ENCODE data around the gene ATP6AP1. TPM values are rescaled to one million over a fixed set of nuclear protein-coding genes. Genes with fewer than 3 reads are reported as not detected.

Gene ATP6AP1
- total and polyA plus RNA-seq, 2 donors (not counting 1 experiment from before 2014, with no cell fraction given), result 47.1 to 57.7 TPM

DNA sequence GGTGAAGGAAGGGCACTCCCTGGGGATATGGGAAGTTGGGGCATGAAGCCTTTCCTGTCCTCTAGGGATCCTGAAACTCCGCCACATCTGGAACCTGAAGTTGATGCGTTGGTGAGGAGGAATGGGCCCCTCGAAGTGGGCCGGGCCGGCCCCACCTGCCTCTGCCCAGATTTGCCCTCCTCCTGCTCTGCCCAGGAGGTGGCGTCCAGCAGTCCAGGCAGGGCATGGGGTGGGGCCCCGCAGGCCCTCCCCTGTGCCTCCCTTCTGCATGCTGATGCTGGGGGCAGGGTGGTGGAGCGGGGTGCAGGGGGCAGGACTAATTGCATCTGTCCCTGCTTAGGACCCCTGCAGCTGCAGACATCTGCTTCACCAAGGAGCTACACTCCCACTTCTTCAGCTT is 15.3 kb upstream of the ATP6AP1 start:
- Histone ChIP-seq H3K4me2 (replicated peaks; ENCODE audit: low read depth, low read length, poor library complexity, severe bottlenecking) (no peak overlapping the region), H2AFZ (ENCODE audit: insufficient read depth, low read depth, low read length, poor library complexity, severe bottlenecking) (no peak overlapping the region), H4K20me1 (ENCODE audit: control insufficient read depth, insufficient read depth, low read length, poor library complexity, severe bottlenecking) (no peaks in the 10 kb centered on the region), H3K36me3 (replicated peaks in 1 of 2; ENCODE audit: control extremely low read depth in 1 of 2, control insufficient read depth in 1 of 2, extremely low read depth in 1 of 2, insufficient read depth in 2 of 2, low read length in 1 of 2) (no peaks in the 10 kb centered on the region), H3K9ac (ENCODE audit: low read length) (no peak overlapping the region), H3K79me2 (ENCODE audit: control insufficient read depth, insufficient read depth, low read length) (no peaks in the 10 kb centered on the region), H3K27ac (ENCODE audit: low read length in 2 of 2) (peak overlapping the region; percentile 73 to 79), H3K4me1 (ENCODE audit: control insufficient read depth in 2 of 2, insufficient read depth in 2 of 2, low read length in 2 of 2) (peaks cover 8 to 38% of the 10 kb centered on the region in 2 donors), H3K27me3 (replicated peaks in 1 of 4; ENCODE audit: control extremely low read depth in 1 of 4, control insufficient read depth in 3 of 4, insufficient read depth in 4 of 4, low read length in 3 of 4) (no peaks in the 10 kb centered on the region), H3K4me3 (ENCODE audit: control extremely low read depth in 1 of 5, extremely low read depth in 1 of 5, insufficient read depth in 1 of 5, low read depth in 2 of 5, low read length in 4 of 5) (no peak overlapping the region), H3K9me3 (ENCODE audit: control extremely low read depth in 1 of 3, control insufficient read depth in 2 of 3, insufficient read depth in 1 of 3, low read length in 2 of 3) (no peaks in the 10 kb centered on the region)
- ATAC-seq (ENCODE audit: low read depth) (no peak), DNase-seq (no peak)
- H3K9me3 Mint-ChIP-seq (ENCODE audit: insufficient read depth), result no peaks in the 10 kb centered on the region
- ChIA-PET POLR2A (interaction anchor here (1.4 to 1.7 kb wide), 2 partner anchors 17 to 77 kb away, joined by 6 to 8 read pairs; partner anchors contain the start of gene SLC10A3), CTCF (interaction anchor here (2.3 kb wide), 1 partner anchor 77 kb away, joined by 7 read pairs; the partner anchor contains the start of gene SLC10A3)
- H3K27me3 Mint-ChIP-seq, result no peaks in the 10 kb centered on the region
- H3K4me3 Mint-ChIP-seq, result peak overlapping the region; percentile 79
- H3K27ac Mint-ChIP-seq, result no peak overlapping the region
- WGBS (ENCODE audit: insufficient coverage), result 87% methylated on average over 3 of the region's 8 CpGs
- H3K4me1 Mint-ChIP-seq, result peaks cover 31% of the 10 kb centered on the region
- TF ChIP-seq CTCF (IDR thresholded peaks at IDR 0.05), result no peak
- TF ChIP-seq EZH2 (IDR thresholded peaks at IDR 0.05; ENCODE audit: borderline replicate concordance, insufficient read depth, low read depth, low read length, poor library complexity, severe bottlenecking), result no peak
- intact Hi-C loops (cut with micrococcal nuclease), result loop anchor here (5.0 kb wide), 1 partner anchor 44 kb away; the partner anchor contains the start of gene PLXNA3

- WGBS (ENCODE audit: insufficient coverage), result 90% methylated on average over 2 of the region's 7 CpGs
- POLR2A ChIA-PET, result interaction anchor here (0.7 kb wide), 1 partner anchor 70 kb away, joined by 3 read pairs; no protein-coding TSS in a partner anchor
Observed at GRCh38 chrX:154417157-154417556, 11.3 kb upstream of the ATP6AP1 start.

More at GRCh38 chrX:154417157-154417556, 11.3 kb upstream of the ATP6AP1 start:
- Mint-ChIP-seq H3K4me1 (peaks cover 12% of the 10 kb centered on the region), H3K27ac (no peak overlapping the region), H3K9me3 (ENCODE audit: insufficient read depth) (no peaks in the 10 kb centered on the region), H3K4me3 (no peak overlapping the region), H3K27me3 (no peaks in the 10 kb centered on the region)
- intact Hi-C loops (cut with micrococcal nuclease), result no loop called here
- H3K36me3 ChIP-seq (replicated peaks in 1 of 2; ENCODE audit: control extremely low read depth in 1 of 2, control insufficient read depth in 1 of 2, extremely low read depth in 1 of 2, insufficient read depth in 2 of 2, low read length in 1 of 2), result peaks cover 0 to 3% of the 10 kb centered on the region in 2 experiments
- H3K9me3 ChIP-seq (ENCODE audit: control extremely low read depth in 1 of 3, control insufficient read depth in 2 of 3, insufficient read depth in 1 of 3, low read length in 2 of 3), result no peaks in the 10 kb centered on the region
- DNase-seq, result no peak
- H3K4me2 ChIP-seq (replicated peaks; ENCODE audit: low read depth, low read length, poor library complexity, severe bottlenecking), result no peak overlapping the region
- TF ChIP-seq EZH2 (IDR thresholded peaks at IDR 0.05; ENCODE audit: borderline replicate concordance, insufficient read depth, low read depth, low read length, poor library complexity, severe bottlenecking) (no peak), CTCF (IDR thresholded peaks at IDR 0.05) (no peak)
- H4K20me1 ChIP-seq (ENCODE audit: control insufficient read depth, insufficient read depth, low read length, poor library complexity, severe bottlenecking), result no peaks in the 10 kb centered on the region
- H3K79me2 ChIP-seq (ENCODE audit: control insufficient read depth, insufficient read depth, low read length), result no peaks in the 10 kb centered on the region
- H3K4me1 ChIP-seq (ENCODE audit: control insufficient read depth in 2 of 2, insufficient read depth in 2 of 2, low read length in 2 of 2), result peaks cover 4 to 11% of the 10 kb centered on the region in 2 donors
- CTCF ChIA-PET, result no interaction called here
- H2AFZ ChIP-seq (ENCODE audit: insufficient read depth, low read depth, low read length, poor library complexity, severe bottlenecking), result no peak overlapping the region
- H3K27me3 ChIP-seq (replicated peaks in 1 of 4; ENCODE audit: control extremely low read depth in 1 of 4, control insufficient read depth in 3 of 4, insufficient read depth in 4 of 4, low read length in 3 of 4), result no peaks in the 10 kb centered on the region
- no peak overlapping the region for H3K27ac ChIP-seq (ENCODE audit: low read length in 2 of 2)
- no peak for ATAC-seq (ENCODE audit: low read depth)
- H3K9ac ChIP-seq (ENCODE audit: low read length), result no peak overlapping the region
- no peak overlapping the region for H3K4me3 ChIP-seq (ENCODE audit: control extremely low read depth in 1 of 5, extremely low read depth in 1 of 5, insufficient read depth in 1 of 5, low read depth in 2 of 5, low read length in 4 of 5)
